Karpas-422 (cell line): ENCODE measurements around the gene IYD. TPM values are rescaled to one million over a fixed set of nuclear protein-coding genes. Genes with fewer than 3 reads are reported as not detected.

Source experiments
- DNase-seq: peaks from one replicate; pipeline ENCODE4 v3.0.0-alpha.2; 2015
- H2AFZ ChIP-seq: fragments of 200-600 bp; sonication (generic); 2 replicates; pipeline ENCODE4 v1.6.1; 2014; ENCODE audit warnings: antibody characterized with exemption, low read length, mixed read lengths
- H3K27ac ChIP-seq: fragments of 200-600 bp; sonication (generic); 2 replicates; pipeline ENCODE4 v1.5.1; 2014; ENCODE audit warnings: mild to moderate bottlenecking, low read length, moderate library complexity
- H3K27me3 ChIP-seq: fragments of 200-600 bp; sonication (generic); 2 replicates; pipeline ENCODE4 v1.6.1; 2014; ENCODE audit warnings: low read length, mixed read lengths
- H3K36me3 ChIP-seq: fragments of 200-600 bp; sonication (generic); 2 replicates; pipeline ENCODE4 v1.6.1; 2014; ENCODE audit warnings: low read length, mixed read lengths; ENCODE audit not compliant: insufficient read depth
- H3K4me1 ChIP-seq: fragments of 200-600 bp; sonication (generic); 2 replicates; pipeline ENCODE4 v1.6.1; 2014; ENCODE audit warnings: mild to moderate bottlenecking, low read length, mixed read lengths
- H3K4me2 ChIP-seq: fragments of 200-600 bp; sonication (generic); 2 replicates; pipeline ENCODE4 v1.6.1; 2014; ENCODE audit warnings: low read length, low read depth, mild to moderate bottlenecking; ENCODE audit not compliant: poor library complexity, severe bottlenecking
- H3K4me3 ChIP-seq: fragments of 200-600 bp; sonication (generic); 2 replicates; pipeline ENCODE4 v1.5.1; 2014; ENCODE audit warnings: mild to moderate bottlenecking, antibody characterized with exemption, low read length, mixed read lengths
- H3K79me2 ChIP-seq: fragments of 200-600 bp; sonication (generic); 2 replicates; pipeline ENCODE4 v1.6.1; 2014; ENCODE audit warnings: mild to moderate bottlenecking, low read length, mixed read lengths
- H3K9ac ChIP-seq: fragments of 200-600 bp; sonication (generic); 2 replicates; pipeline ENCODE4 v1.6.0; 2014; ENCODE audit warnings: low read length
- H3K9me2 ChIP-seq: fragments of 200-600 bp; sonication (generic), shearing (Covaris generic); replicated peaks from 2 replicates; pipeline ENCODE4 v1.6.0; 2014; ENCODE audit warnings: mild to moderate bottlenecking, low read length, moderate library complexity; ENCODE audit not compliant: insufficient read depth
- H3K9me3 ChIP-seq: fragments of 300-700, 200-600 bp; sonication (generic); 2 replicates; pipeline ENCODE4 v1.6.1; 2014; ENCODE audit warnings: low read length, mixed read lengths
- H4K20me1 ChIP-seq: fragments of 200-600 bp; sonication (generic); 2 replicates; pipeline ENCODE4 v1.6.1; 2014; ENCODE audit warnings: mild to moderate bottlenecking, antibody characterized with exemption, low read length, low read depth; ENCODE audit not compliant: insufficient read depth
- total RNA-seq: library from RNA; depleted of rRNA; stranded (reverse); fragments of >200 nt; shearing (Covaris generic); gene quantifications from 2 replicates; pipeline ENCODE4 v1.2.3, GENCODE V29; 2014; ENCODE audit warnings: low replicate concordance

Gene IYD
- total RNA-seq, 1 experiment from 2014 or later: not detected

DNA sequence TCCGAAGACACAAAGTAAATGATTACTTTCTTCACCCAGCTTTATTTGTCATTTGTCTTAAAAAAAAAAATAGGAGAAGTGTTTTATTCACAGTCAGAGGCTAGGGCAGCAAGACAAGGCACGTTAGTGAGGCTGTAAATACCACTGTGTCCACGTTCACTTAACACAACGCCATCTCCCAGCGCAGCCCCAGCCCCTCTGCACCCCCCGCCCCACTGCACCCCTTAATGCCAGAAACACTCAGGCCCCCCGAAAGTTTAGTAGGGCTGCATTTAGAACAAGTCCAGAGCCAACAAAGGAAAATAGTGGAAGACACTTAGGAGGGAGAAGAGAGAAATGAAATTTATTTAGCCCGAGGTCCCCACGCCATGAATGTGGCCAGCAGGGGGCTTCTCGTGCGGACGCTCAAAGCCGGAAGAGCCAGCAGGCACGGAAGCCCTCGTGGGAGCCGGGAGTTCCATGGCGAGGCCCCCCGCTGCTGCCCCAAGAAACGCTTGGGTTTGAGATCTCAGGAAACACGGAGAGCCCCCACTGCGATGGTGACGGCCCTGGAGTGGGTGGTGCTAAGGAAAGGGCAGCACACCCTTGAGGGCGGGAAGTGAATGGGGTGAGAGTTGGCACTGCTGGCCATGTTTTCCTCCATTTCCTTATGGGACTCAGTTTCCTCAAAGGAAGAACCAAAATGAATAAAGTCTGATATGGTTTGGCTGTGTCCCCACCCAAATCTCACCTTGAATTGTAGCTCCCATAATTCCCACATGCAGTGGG is 50.2 kb downstream of the IYD start:
- H3K9me2 ChIP-seq: no peaks in the 10 kb centered on the region
- peak overlapping the region; percentile 62 for H3K4me3 ChIP-seq
- peak overlapping the region; percentile 94 for H3K4me2 ChIP-seq
- peak overlapping the region; percentile 87 for H3K27ac ChIP-seq
- H2AFZ ChIP-seq: peak overlapping the region; percentile 76
- H3K79me2 ChIP-seq: no peaks in the 10 kb centered on the region
- H3K9ac ChIP-seq: peak overlapping the region; percentile 68
- H3K9me3 ChIP-seq: no peaks in the 10 kb centered on the region
- no peaks in the 10 kb centered on the region for H4K20me1 ChIP-seq
- peaks cover 25% of the 10 kb centered on the region for H3K4me1 ChIP-seq
- H3K36me3 ChIP-seq: no peaks in the 10 kb centered on the region
- H3K27me3 ChIP-seq: no peaks in the 10 kb centered on the region
- peak; percentile 91 for DNase-seq

DNA sequence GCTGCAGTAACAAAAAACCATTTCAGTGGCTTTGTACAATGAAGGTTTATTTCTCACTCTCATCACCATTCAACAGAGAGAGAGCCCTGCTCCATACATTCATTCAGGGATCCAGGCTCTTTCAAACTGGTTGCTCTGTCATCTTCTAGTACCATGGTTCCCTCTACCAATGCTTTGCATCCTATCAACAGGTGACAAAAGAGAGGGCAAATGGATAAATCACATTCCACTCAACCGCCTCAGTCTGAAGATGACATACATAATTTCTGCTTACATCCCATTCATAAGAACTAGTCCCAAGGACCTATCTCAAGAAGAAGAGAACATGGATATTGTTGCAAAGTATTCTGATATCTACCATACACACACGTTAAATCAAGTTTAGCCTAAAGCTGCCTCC is 51.6 kb downstream of the IYD start:
- no peak for DNase-seq
- no peak overlapping the region for H3K4me2 ChIP-seq
- no peaks in the 10 kb centered on the region for H3K27me3 ChIP-seq
- H3K4me1 ChIP-seq: peaks cover 25% of the 10 kb centered on the region
- no peaks in the 10 kb centered on the region for H3K9me3 ChIP-seq
- no peaks in the 10 kb centered on the region for H4K20me1 ChIP-seq
- H3K79me2 ChIP-seq: no peaks in the 10 kb centered on the region
- no peak overlapping the region for H3K9ac ChIP-seq
- H3K9me2 ChIP-seq: no peaks in the 10 kb centered on the region
- no peak overlapping the region for H3K4me3 ChIP-seq
- H2AFZ ChIP-seq: no peak overlapping the region
- H3K27ac ChIP-seq: no peak overlapping the region
- no peaks in the 10 kb centered on the region for H3K36me3 ChIP-seq

DNA sequence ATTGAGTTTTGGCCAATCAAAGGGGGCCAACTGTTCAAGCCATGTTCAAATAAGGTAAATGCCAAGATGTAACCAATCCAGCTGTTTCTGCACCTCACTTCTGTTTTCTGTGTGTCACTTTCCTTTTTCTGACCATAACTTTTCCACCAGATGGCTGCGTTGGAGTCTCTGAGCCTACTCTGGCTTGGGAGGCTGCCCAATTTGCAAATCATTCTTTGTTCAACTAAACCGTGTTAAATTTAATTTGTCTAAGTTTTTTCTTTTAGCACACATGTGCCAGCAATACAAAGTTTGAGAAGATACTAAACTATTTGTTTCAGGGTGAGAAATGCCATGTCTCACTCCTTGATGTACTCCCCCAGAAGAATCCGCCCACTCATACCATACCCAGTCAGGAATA is 52.1 kb downstream of the IYD start:
- H3K9me2 ChIP-seq: no peaks in the 10 kb centered on the region
- no peaks in the 10 kb centered on the region for H4K20me1 ChIP-seq
- DNase-seq: no peak
- no peaks in the 10 kb centered on the region for H3K27me3 ChIP-seq
- H3K9ac ChIP-seq: no peak overlapping the region
- H2AFZ ChIP-seq: no peak overlapping the region
- no peaks in the 10 kb centered on the region for H3K9me3 ChIP-seq
- no peaks in the 10 kb centered on the region for H3K79me2 ChIP-seq
- H3K27ac ChIP-seq: no peak overlapping the region
- H3K4me2 ChIP-seq: no peak overlapping the region
- peaks cover 25% of the 10 kb centered on the region for H3K4me1 ChIP-seq
- no peaks in the 10 kb centered on the region for H3K36me3 ChIP-seq
- H3K4me3 ChIP-seq: no peak overlapping the region

DNA sequence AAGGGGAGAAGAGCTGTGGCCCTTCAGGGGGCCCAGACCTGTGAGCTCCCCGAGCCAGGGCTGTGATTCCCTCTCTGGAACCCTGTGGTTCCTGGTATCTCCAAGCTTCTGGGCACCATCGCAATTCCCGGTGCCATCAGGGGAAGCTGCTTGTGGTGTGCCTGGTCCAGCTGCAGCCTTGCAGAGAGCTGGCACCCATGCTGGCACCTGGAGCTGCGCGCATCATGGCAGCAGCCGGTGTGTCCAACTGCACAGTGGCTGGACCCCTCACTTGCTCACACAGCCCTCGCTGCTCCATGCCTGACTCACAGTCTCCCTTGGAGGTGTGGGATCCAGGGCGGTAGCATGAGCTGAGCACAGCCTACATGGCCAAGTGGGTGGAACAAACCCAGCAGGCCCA is 56.7 kb downstream of the IYD start:
- H3K79me2 ChIP-seq: no peaks in the 10 kb centered on the region
- H3K9me3 ChIP-seq: no peaks in the 10 kb centered on the region
- DNase-seq: no peak
- no peak overlapping the region for H3K4me3 ChIP-seq
- H3K36me3 ChIP-seq: no peaks in the 10 kb centered on the region
- H3K9me2 ChIP-seq: no peaks in the 10 kb centered on the region
- no peak overlapping the region for H3K9ac ChIP-seq
- 0 out of 2 replicates have a peak, but pooled peaks cover 4% of the 10 kb centered on the region for H3K4me1 ChIP-seq
- H3K27me3 ChIP-seq: no peaks in the 10 kb centered on the region
- no peak overlapping the region for H3K4me2 ChIP-seq
- no peaks in the 10 kb centered on the region for H4K20me1 ChIP-seq
- no peak overlapping the region for H2AFZ ChIP-seq
- no peak overlapping the region for H3K27ac ChIP-seq

DNA sequence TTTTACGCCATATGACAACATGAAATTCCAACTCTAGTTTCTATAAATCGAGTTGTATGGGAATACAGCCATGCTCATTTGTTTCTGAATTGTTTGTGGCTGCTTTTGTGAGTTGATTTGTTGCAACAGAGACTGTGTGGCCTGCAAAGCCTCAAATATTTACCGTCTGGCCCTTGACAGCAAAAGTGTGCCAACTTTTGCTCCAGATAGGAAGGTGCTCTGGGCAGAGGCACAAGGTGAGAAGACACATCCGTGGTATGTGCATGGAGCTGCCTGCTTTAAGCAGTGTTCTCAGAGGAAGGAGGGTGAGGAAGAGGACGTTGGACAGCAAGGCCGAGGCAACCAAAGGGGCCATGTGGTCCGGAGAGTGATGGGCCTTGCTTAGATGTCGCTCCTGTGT is 57.4 kb downstream of the IYD start:
- Histone ChIP-seq H3K9ac (no peak overlapping the region), H3K4me1 (no peaks in the 10 kb centered on the region), H3K79me2 (no peaks in the 10 kb centered on the region), H3K4me3 (no peak overlapping the region), H3K9me3 (no peaks in the 10 kb centered on the region), H3K36me3 (no peaks in the 10 kb centered on the region), H3K9me2 (no peaks in the 10 kb centered on the region), H3K27me3 (no peaks in the 10 kb centered on the region), H2AFZ (no peak overlapping the region), H3K4me2 (no peak overlapping the region), H3K27ac (no peak overlapping the region), H4K20me1 (no peaks in the 10 kb centered on the region)
- DNase-seq: no peak

DNA sequence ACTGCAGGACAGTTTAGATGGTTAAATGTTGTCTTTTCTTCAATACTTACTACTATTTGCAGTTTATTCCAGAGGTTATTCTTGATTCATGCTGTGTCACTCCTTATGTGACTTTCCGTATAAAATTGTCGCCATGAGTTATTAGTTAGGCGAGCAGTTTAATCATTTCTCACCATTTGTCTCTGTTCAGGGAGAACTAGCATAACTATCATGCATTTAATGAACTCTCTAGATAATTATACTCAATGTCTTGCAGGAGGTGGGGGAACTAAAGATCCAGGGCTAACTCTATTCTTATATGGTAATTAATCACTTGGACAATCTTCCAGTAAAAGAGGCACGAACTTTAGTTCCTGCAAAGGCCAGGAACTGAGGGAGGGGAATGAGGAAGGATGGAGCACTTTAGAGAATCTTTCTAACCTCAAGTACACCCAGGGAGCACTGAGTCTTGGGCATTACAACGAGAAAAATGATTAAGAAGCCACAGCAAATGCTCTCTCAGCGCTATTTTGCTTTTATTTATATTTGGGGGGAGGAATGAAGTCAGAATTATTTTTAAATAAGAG is 58.3 kb downstream of the IYD start:
- H3K4me3 ChIP-seq: no peak overlapping the region
- no peaks in the 10 kb centered on the region for H3K36me3 ChIP-seq
- no peak overlapping the region for H2AFZ ChIP-seq
- no peak overlapping the region for H3K27ac ChIP-seq
- H3K4me1 ChIP-seq: no peaks in the 10 kb centered on the region
- DNase-seq: no peak
- H4K20me1 ChIP-seq: no peaks in the 10 kb centered on the region
- no peaks in the 10 kb centered on the region for H3K9me3 ChIP-seq
- H3K4me2 ChIP-seq: no peak overlapping the region
- no peak overlapping the region for H3K9ac ChIP-seq
- no peaks in the 10 kb centered on the region for H3K9me2 ChIP-seq
- H3K27me3 ChIP-seq: no peaks in the 10 kb centered on the region
- H3K79me2 ChIP-seq: no peaks in the 10 kb centered on the region

DNA sequence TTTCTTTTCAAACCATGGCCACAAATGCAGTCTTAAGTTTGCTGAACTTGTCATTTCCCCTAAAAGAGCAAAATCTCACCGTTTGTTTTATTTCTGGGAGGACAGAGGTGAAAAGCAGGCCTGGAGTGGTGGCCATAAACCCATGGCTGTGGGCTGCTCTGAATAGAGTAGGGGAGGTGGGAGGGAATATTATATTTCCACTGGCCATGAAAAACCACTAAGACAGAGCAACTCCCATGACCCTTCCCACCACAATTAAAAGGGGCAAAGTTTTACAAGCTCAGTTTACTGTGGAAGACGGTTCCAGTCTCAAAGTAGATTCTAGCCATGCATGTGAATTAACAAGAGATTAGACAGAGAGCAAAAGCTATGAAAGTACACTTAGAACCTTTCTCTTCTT is 59.0 kb downstream of the IYD start:
- no peak for DNase-seq
- Histone ChIP-seq H3K9ac (no peak overlapping the region), H3K27me3 (no peaks in the 10 kb centered on the region), H3K4me2 (no peak overlapping the region), H3K9me2 (no peaks in the 10 kb centered on the region), H3K27ac (no peak overlapping the region), H3K4me1 (no peaks in the 10 kb centered on the region), H3K36me3 (no peaks in the 10 kb centered on the region), H4K20me1 (no peaks in the 10 kb centered on the region), H3K4me3 (no peak overlapping the region), H2AFZ (no peak overlapping the region), H3K9me3 (no peaks in the 10 kb centered on the region), H3K79me2 (no peaks in the 10 kb centered on the region)

DNA sequence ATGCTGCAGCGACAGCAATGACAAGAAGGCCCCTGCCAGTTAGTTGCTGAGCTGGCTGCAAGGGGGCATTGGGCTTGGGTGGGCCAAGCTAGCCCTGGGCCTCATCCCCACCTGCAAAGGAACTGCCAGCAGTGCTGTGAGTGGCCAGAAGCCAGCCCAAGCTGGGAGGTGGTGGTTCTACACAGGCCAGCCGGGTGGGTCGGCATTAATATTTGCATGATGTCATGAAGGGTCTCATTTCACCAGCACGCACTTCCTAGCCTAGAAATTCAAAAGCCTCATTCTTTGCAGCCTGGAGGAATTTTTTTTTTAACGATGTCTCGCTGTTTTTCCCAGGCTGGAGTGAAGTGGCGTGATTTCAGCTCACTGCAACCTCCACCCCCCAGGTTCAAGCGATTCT is 62.0 kb downstream of the IYD start:
- H3K4me1 ChIP-seq: no peaks in the 10 kb centered on the region
- no peak overlapping the region for H3K4me3 ChIP-seq
- no peaks in the 10 kb centered on the region for H3K9me3 ChIP-seq
- H3K9me2 ChIP-seq: no peaks in the 10 kb centered on the region
- H3K27ac ChIP-seq: no peak overlapping the region
- H4K20me1 ChIP-seq: no peaks in the 10 kb centered on the region
- H3K36me3 ChIP-seq: no peaks in the 10 kb centered on the region
- DNase-seq: no peak
- no peaks in the 10 kb centered on the region for H3K79me2 ChIP-seq
- H3K9ac ChIP-seq: no peak overlapping the region
- H3K27me3 ChIP-seq: no peaks in the 10 kb centered on the region
- H3K4me2 ChIP-seq: no peak overlapping the region
- H2AFZ ChIP-seq: no peak overlapping the region
